HEK293 (cell line): Measurements from ENCODE around the gene SYNPO2.

ENCODE experiments used
- CTCF ChIP-seq: fragments of 450-650 bp; formaldehyde crosslinking; IDR thresholded peaks from 2 replicates; pipeline ENCODE4 v1.5.1; 2016; ENCODE audit warnings: missing biosample characterization, missing genetic modification characterization
- PATZ1 ChIP-seq: fragments of 450-650 bp; formaldehyde crosslinking; IDR thresholded peaks from 2 replicates; pipeline ENCODE4 v1.5.1; 2016; ENCODE audit warnings: missing biosample characterization, missing genetic modification characterization
- REST ChIP-seq: fragments of 450-650 bp; formaldehyde crosslinking; IDR thresholded peaks from 2 replicates; pipeline ENCODE4 v1.5.1; 2016; ENCODE audit warnings: missing biosample characterization, missing genetic modification characterization
- TSHZ1 ChIP-seq: fragments of 450-650 bp; formaldehyde crosslinking; IDR thresholded peaks from 2 replicates; pipeline ENCODE4 v1.5.1; 2016; ENCODE audit warnings: missing biosample characterization, missing genetic modification characterization, borderline replicate concordance
- ZBTB7A ChIP-seq: fragments of 450-650 bp; formaldehyde crosslinking; IDR thresholded peaks from 2 replicates; pipeline ENCODE4 v1.5.1; 2016; ENCODE audit warnings: low read depth, missing biosample characterization, missing genetic modification characterization
- ZNF311 ChIP-seq: fragments of 450-650 bp; formaldehyde crosslinking; IDR thresholded peaks from 2 replicates; pipeline ENCODE4 v1.5.1; 2017; ENCODE audit warnings: missing biosample characterization, missing genetic modification characterization, borderline replicate concordance
- ZNF488 ChIP-seq: fragments of 450-650 bp; formaldehyde crosslinking; IDR thresholded peaks from 2 replicates; pipeline ENCODE4 v1.5.1; 2016; ENCODE audit warnings: missing biosample characterization, missing genetic modification characterization
- ZNF501 ChIP-seq: fragments of 450-650 bp; formaldehyde crosslinking; IDR thresholded peaks from 2 replicates; pipeline ENCODE4 v1.5.1; 2016; ENCODE audit warnings: missing biosample characterization, missing genetic modification characterization
- ZNF510 ChIP-seq: fragments of 450-650 bp; formaldehyde crosslinking; IDR thresholded peaks from 2 replicates; pipeline ENCODE4 v1.5.1; 2018; ENCODE audit warnings: mild to moderate bottlenecking, missing genetic modification characterization, missing biosample characterization; ENCODE audit not compliant: insufficient replicate concordance
- ZNF610 ChIP-seq: fragments of 450-650 bp; formaldehyde crosslinking; IDR thresholded peaks from 2 replicates; pipeline ENCODE4 v1.5.1; 2016; ENCODE audit warnings: missing biosample characterization, missing genetic modification characterization, borderline replicate concordance
- ZNF658 ChIP-seq: fragments of 450-650 bp; formaldehyde crosslinking; IDR thresholded peaks from 2 replicates; pipeline ENCODE4; 2016; ENCODE audit warnings: missing biosample characterization, missing genetic modification characterization
- ZNF670 ChIP-seq: fragments of 450-650 bp; formaldehyde crosslinking; IDR thresholded peaks from 2 replicates; pipeline ENCODE4 v1.5.1; 2016; ENCODE audit warnings: missing biosample characterization, missing genetic modification characterization, low read depth
- ZNF830 ChIP-seq: fragments of 450-650 bp; IDR thresholded peaks from 2 replicates; pipeline ENCODE4 v1.5.0; 2018; ENCODE audit warnings: missing biosample characterization, missing genetic modification characterization, low read depth, mild to moderate bottlenecking, moderate library complexity

- TF ChIP-seq ZNF311 (no peak), ZNF830 (tag by site-specific recombination) (no peak), TSHZ1 (no peak), ZNF658 (tag by site-specific recombination) (no peak), CTCF (no peak), ZNF670 (no peak), REST (tag by site-specific recombination) (no peak), ZNF488 (tag by site-specific recombination) (no peak), PATZ1 (tag by site-specific recombination) (no peak), ZNF501 (tag by site-specific recombination) (no peak), ZBTB7A (no peak), ZNF510 (tag by site-specific recombination) (no peak), ZNF610 (tag by site-specific recombination) (no peak)
Measured at GRCh38 chr4:119049342-119049741, 160.7 kb downstream of the SYNPO2 start.
